VCaP (cell line): ENCODE measurements around the gene CEP78.

ENCODE experiments used
- H3K27ac ChIP-seq: fragments of 450-650 bp; 2 replicates; pipeline ENCODE4 v1.5.1; 2017
- TF ChIP-seq, protein P1 (sequence below): fragments of 450-650 bp; conservative IDR thresholded peaks from 2 replicates; pipeline ENCODE4 v1.5.1; 2017; ENCODE audit warnings: mild to moderate bottlenecking, moderate library complexity

The CEP78 gene

DNA sequence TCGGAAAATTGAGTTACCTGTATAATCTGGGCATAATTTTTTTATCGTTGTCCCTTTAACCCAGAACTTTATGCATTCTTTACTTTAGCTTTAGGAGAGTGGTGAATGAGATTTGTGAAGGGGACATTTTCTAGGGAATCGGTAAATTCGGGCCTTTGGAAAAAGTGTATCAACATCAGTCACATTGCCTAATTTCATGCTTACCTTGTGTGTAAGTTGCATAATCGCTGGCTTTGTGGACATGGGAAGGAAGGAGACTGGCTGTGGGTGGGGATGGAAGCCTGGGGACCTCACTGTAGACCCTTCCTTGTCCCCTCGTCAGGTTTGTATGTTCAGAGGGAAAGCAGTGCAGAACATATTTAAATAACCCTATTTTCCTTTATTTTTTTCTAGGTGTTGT, 64.3 kb downstream of the CEP78 start:
- H3K27ac ChIP-seq = no peak overlapping the region
- TF ChIP-seq, protein P1, sequence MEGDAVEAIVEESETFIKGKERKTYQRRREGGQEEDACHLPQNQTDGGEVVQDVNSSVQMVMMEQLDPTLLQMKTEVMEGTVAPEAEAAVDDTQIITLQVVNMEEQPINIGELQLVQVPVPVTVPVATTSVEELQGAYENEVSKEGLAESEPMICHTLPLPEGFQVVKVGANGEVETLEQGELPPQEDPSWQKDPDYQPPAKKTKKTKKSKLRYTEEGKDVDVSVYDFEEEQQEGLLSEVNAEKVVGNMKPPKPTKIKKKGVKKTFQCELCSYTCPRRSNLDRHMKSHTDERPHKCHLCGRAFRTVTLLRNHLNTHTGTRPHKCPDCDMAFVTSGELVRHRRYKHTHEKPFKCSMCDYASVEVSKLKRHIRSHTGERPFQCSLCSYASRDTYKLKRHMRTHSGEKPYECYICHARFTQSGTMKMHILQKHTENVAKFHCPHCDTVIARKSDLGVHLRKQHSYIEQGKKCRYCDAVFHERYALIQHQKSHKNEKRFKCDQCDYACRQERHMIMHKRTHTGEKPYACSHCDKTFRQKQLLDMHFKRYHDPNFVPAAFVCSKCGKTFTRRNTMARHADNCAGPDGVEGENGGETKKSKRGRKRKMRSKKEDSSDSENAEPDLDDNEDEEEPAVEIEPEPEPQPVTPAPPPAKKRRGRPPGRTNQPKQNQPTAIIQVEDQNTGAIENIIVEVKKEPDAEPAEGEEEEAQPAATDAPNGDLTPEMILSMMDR = no peak

DNA sequence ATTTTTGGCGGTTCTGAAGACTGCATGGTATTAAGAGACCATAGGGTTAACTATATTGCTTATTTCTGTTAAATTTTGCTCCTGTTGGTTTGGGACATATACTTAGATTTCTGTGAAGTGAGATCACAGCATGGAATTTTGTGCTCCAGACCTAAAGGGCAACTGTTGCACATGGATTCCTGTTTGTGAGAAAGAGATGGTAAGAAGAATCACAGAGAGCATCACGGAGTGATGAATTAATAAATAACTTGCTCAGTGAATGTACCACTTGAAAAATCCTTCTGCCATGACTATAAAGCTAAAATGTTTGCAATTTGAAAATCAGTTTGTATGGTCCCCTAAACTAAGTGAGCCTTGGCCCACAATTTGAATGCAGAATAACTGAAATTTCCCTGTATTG, 65.6 kb downstream of the CEP78 start:
- H3K27ac ChIP-seq = no peak overlapping the region
- TF ChIP-seq, protein P1 = no peak

DNA sequence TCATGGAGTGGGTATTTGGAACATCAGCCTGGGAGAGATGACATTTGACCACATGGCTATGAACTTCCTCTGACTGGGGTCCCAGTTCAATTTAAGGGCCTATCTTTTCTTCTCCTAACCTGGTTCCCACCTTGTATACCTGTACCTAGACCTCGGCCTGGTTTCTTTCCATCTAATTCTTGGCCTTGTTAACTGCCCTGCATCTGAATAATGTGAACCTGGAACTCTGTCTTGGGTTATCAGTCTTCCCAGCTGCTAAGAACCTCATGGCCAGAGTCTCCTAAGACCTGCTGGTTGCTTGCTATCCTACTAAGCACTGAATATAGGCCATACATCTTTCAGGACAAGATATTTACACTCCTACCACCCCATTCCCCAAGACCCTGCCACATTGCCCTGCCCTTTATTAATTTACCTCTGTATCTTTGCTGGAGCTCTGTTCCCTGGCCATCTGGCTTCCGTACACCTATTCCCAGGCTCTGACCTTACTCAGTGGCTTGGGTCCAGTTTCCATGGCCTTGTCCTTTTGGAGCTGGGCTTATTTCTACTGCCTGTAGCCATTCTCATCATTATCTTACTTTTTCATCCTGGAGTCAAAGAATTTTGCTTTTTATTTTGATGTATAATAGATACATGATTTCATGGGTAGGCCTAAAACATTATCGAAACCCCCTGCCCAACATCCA, 67.6 kb downstream of the CEP78 start:
- TF ChIP-seq, protein P1 = no peak

DNA sequence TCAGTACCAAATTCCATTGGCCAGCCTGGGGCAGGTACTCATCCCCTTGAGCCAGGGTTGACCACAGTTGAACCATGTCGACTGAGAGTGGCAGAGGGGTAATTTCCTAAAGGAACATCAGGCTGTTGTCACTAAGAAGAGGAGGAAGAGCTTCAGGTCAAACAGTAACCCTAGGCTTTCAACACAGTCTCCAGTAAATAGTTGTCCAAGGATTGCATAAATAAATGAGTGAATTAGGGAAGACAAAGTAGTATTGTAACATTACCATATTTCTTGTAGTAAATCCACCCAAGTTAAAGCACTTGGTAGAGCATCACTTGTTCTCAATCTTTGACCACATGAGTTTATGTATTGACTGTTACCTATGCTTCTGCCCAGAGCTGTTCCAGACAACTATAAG, 68.5 kb downstream of the CEP78 start:
- TF ChIP-seq, protein P1 = no peak
- H3K27ac ChIP-seq = no peak overlapping the region

More for the DNA sequence above, 67.6 kb downstream of the CEP78 start:
- no peak overlapping the region for H3K27ac ChIP-seq

DNA sequence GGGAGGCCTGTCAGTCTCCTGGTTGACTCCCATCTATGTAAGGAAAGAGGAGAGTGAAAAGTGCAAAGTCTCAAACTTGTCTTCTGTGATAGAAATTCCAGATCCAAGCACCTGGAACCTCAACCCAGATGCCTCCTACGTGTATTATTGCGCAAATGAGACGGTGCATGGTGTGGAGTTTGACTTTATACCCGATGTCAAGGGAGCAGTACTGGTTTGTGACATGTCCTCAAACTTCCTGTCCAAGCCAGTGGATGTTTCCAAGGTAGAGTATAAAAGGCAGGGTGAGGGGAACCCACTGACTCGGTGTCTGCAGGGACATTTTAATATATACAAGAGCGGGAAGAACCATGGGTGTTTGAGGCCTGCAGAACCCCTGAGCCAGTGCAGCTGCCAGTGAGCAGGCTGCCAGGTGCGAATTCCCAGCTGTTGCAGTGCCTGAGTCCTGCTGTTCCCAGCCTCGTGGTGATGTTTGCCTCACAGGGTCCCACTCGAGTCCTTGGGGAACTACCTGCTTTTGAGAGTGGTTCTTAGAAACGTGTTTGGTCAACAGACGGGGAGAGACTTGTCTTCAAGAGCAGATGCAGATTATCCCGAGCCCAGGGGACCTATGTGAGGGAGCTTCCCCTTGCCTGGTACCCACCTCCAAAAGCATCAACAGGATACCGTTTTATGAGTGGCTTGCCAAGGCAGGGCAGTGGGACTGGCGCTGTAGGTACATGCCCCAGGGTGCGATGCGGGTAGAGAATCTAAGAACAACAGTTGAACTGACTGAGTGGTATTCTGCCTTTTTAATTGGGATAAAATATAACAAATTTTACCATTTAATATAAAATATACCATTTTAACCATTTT, 70.6 kb downstream of the CEP78 start:
- TF ChIP-seq, protein P1 = no peak

DNA sequence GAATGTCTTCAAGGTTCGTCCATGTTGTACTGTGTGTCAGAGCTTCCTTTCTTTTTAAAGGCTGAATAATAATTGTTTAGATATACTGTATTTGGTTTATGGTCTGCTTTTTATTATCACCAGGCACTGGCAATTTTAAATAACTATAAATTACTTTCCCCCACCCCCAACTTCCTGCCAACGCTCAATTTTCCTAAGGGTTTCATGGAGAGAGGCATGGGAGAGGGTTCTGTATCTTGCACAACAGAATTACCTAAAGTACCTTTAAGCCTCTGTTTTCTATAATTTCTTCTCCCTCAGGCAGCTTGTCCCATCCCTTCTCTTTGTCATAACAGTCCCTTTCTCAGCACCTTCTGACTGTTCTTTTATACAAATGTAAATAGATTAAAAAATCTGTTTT, 71.5 kb downstream of the CEP78 start:
- TF ChIP-seq, protein P1 = no peak
- H3K27ac ChIP-seq = no peak overlapping the region

More for the DNA sequence above, 70.6 kb downstream of the CEP78 start:
- H3K27ac ChIP-seq = no peak overlapping the region

DNA sequence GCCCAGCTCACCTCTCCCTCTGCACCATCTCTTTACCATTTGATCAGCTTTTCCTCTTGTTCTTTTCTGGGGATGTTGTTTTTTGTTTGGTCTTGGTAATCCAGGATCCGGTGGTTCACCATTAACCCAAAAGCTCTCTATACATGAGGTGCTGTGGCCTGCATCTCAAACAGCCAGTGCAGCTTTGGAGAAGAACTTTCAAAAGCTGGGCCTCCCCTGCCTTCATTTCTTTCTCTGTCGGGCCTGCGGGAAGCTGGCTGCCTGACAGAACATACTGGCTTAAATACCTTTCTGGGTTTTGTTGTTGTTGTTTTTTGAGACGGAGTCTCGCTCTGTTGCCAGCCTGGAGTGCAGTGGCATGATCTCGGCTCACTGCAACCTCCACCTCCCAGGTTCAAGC, 73.2 kb downstream of the CEP78 start:
- no peak overlapping the region; the same call in 1 of the 2 replicates for H3K27ac ChIP-seq
- TF ChIP-seq, protein P1 = no peak
